Activated CD4-positive, alpha-beta memory T cell treated with anti-CD3 and anti-CD28 coated beads for 36 hours (primary cell): ENCODE measurements around the gene IL22RA2. TPM values are rescaled to one million over a fixed set of nuclear protein-coding genes. Genes with fewer than 3 reads are reported as not detected.
"Not testable (repeated sequence)": the region's sequence is repeated elsewhere in the genome, so short reads cannot be mapped to it uniquely, and the experiment has no call there.

ENCODE experiments used
- CTCF ChIA-PET: fragments of 350-600 bp; sonication (Branson Sonifier 250); formaldehyde crosslinking; loops from one replicate; lab custom pipeline; 2021; ENCODE audit warnings: antibody characterized with exemption, inconsistent platforms; lab: Charles Lee
- POLR2A ChIA-PET: fragments of 350-600 bp; sonication (Branson Sonifier 250); formaldehyde crosslinking; loops from one replicate; lab custom pipeline; 2021; ENCODE audit warnings: antibody characterized with exemption; lab: Charles Lee
- DNase-seq: peaks from one replicate; pipeline ENCODE4 v3.0.0-alpha.2; 2020
- H3K27ac Mint-ChIP-seq: one replicate; pipeline ENCODE4 v1.8.0; 2021; ENCODE audit warnings: mixed read lengths
- H3K27me3 Mint-ChIP-seq: one replicate; pipeline ENCODE4 v1.8.0; 2021; ENCODE audit warnings: mixed read lengths
- H3K36me3 Mint-ChIP-seq: one replicate; pipeline ENCODE4 v1.8.0; 2021; ENCODE audit warnings: mixed read lengths
- H3K4me1 Mint-ChIP-seq: one replicate; pipeline ENCODE4 v1.8.0; 2021; ENCODE audit warnings: low read depth, mixed read lengths
- H3K4me3 Mint-ChIP-seq: one replicate; pipeline ENCODE4 v1.8.0; 2021; ENCODE audit warnings: mild to moderate bottlenecking, mixed read lengths
- H3K9me3 Mint-ChIP-seq: one replicate; pipeline ENCODE4 v1.8.0; 2021; ENCODE audit warnings: mixed read lengths
- intact Hi-C: fragments of 100-400 bp; cut with micrococcal nuclease; formaldehyde crosslinking; loops from one replicate; pipeline ENCODE4 v1.15.1; 2023
- total RNA-seq, 2 experiments: library from RNA; stranded (reverse); gene quantifications; one replicate each; pipeline ENCODE4 v1.2.3, GENCODE V29; 2021

The IL22RA2 gene
- total RNA-seq, 2 experiments from 2014 or later: not detected

DNA sequence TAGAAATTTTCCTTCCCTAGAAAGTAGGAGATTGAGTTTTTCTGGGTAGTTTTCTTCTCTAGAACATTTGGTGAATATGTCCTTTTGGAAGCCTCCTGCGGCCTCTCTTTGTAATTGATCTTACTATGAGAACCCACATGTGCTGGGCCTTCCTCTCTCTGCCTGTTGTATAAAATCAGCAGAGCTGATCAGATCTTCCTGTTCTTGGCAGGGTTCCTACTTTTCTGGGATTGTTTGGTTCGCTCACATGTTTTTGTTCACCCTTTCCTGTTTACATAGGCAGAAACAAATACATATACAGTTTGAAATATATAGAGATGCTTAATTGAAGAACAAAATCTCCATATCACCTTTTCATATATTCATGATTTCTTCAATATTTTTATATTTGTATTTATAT is 57.8 kb downstream of the IL22RA2 start:
- ChIA-PET CTCF (interaction anchor here (1.0 to 2.1 kb wide), 2 partner anchors 10 to 21 kb away, joined by 3 to 8 read pairs; no protein-coding TSS in a partner anchor), POLR2A (no interaction called here)
- Mint-ChIP-seq H3K27me3 (no peaks in the 10 kb centered on the region), H3K36me3 (peaks cover 2% of the 10 kb centered on the region), H3K9me3 (peaks cover 16% of the 10 kb centered on the region), H3K27ac (no peak overlapping the region), H3K4me3 (no peak overlapping the region), H3K4me1 (no peaks in the 10 kb centered on the region)
- intact Hi-C loops: no loop called here
- DNase-seq: no peak

DNA sequence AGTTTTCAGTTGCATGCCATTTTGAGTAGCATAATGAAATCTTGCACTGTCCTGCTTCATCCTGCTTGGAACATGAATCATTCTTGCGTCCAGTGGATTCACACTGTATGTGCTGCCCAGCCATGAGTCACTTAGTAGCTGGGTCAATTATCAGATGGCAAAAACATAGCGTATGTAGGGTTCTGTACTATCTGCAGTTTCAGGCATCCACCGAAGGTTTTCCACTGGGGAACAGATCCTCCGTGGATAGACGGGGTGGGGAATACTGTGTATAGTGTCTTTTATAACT is 61.4 kb downstream of the IL22RA2 start:
- intact Hi-C loops: no loop called here
- Mint-ChIP-seq H3K27ac (no peak overlapping the region), H3K4me3 (no peak overlapping the region)

DNA sequence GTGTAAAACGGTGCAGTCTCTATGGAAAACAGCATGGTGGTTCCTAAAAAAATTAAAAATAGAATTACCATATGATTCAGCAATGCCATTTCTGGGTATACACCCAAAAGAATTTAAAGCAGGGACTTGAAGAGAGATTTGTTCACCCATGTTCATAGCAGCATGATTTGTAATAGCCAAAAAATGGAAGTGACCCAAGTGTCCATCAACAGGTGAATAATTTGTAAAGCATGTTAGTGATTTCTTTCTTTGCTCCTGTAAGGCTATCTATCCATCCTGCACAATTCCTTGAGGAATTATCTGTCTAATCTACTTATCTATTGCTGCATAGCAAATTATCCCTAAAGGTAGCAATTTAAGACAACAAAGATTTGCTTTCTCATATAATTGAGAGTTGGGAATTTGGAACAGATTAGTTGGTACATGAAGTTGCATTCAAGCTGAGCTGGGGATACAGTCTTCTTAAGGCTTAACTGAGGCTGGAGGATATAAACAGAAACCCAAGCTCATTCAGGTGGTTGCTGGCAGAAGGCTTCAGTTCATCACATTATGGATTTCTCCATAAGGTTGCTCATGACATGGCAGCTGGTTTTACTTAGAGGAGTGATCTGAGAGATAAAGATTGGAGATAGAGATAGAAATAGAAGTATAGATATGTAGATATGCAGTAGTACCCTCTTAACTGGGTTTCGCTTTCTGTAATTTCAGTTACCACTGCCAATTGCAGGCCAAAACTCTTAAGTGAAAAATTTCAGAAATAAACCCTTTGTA is 62.0 kb downstream of the IL22RA2 start:
- H3K9me3 Mint-ChIP-seq: no peaks in the 10 kb centered on the region
- ChIA-PET CTCF (interaction anchor here (1.6 kb wide), 1 partner anchor 17 kb away, joined by 5 read pairs; no protein-coding TSS in a partner anchor), POLR2A (no interaction called here)
- H3K4me1 Mint-ChIP-seq: no peaks in the 10 kb centered on the region
- DNase-seq: no peak
- no peak overlapping the region for H3K4me3 Mint-ChIP-seq
- no peaks in the 10 kb centered on the region for H3K27me3 Mint-ChIP-seq
- H3K27ac Mint-ChIP-seq: no peak overlapping the region
- H3K36me3 Mint-ChIP-seq: no peaks in the 10 kb centered on the region
- intact Hi-C loops: no loop called here

More for the DNA sequence above, 61.4 kb downstream of the IL22RA2 start:
- H3K9me3 Mint-ChIP-seq: no peaks in the 10 kb centered on the region
- ChIA-PET CTCF (interaction anchor here (1.6 kb wide), 1 partner anchor 18 kb away, joined by 5 read pairs; no protein-coding TSS in a partner anchor), POLR2A (interaction anchor here (0.5 kb wide), 1 partner anchor 25 kb away, joined by 4 read pairs; no protein-coding TSS in a partner anchor)
- no peaks in the 10 kb centered on the region for H3K36me3 Mint-ChIP-seq
- H3K27me3 Mint-ChIP-seq: no peaks in the 10 kb centered on the region
- DNase-seq: no peak
- no peaks in the 10 kb centered on the region for H3K4me1 Mint-ChIP-seq

DNA sequence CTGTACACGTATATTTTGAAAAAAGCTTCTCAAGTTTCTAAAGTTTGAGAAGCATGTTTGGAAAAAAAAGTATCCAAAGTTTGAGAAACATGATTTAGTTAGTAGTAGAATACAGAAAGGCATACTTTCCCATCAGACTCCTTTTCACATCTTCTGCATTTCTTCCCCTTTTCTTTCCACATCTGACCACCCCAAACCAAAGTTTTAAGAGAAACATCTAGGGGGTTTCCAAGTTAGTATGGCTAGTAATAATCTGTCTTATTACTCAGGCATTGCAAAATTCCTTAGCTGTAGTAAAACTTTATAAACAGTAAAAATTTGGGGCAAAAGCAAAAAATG is 65.7 kb downstream of the IL22RA2 start:
- Mint-ChIP-seq H3K4me3 (no peak overlapping the region), H3K27ac (no peak overlapping the region), H3K4me1 (peaks cover 22% of the 10 kb centered on the region), H3K36me3 (no peaks in the 10 kb centered on the region), H3K27me3 (no peaks in the 10 kb centered on the region), H3K9me3 (no peaks in the 10 kb centered on the region)
- ChIA-PET CTCF (no interaction called here), POLR2A (no interaction called here)
- DNase-seq: no peak
- intact Hi-C loops: no loop called here

DNA sequence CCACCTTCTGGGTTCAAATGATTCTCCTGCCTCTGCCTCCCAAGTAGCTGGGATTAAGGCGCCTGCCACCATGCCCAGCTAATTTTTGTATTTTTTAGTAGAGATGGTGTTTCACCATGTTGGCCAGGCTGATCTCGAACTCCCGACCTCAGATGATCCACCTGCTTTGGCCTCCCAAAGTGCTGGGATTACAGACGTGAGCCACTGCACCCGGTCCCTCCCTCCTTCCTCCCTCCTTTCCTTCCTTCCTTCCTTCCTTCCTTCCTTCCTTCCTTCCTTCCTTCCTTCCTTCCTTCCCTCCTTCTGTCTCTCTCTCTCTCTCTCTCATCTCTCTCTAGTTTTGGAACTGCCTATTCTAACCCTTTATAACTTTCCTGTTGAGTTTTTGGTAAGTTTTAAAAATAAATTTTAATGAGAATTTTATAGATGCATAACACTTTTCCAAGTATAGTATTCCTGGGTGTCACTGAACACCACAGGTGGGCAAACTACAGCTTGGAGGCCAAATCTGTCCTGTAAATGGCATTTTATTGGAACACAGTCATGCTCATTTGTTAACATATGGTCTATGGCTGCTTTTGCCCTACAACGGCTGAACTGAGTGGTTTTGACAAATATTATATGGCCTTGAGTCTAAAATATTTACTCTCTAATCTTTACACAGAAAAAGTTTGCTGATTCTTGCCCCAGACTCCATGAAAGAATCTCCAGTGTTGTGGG is 66.2 kb downstream of the IL22RA2 start:
- not testable (repeated sequence) for DNase-seq, H3K4me3 Mint-ChIP-seq

DNA sequence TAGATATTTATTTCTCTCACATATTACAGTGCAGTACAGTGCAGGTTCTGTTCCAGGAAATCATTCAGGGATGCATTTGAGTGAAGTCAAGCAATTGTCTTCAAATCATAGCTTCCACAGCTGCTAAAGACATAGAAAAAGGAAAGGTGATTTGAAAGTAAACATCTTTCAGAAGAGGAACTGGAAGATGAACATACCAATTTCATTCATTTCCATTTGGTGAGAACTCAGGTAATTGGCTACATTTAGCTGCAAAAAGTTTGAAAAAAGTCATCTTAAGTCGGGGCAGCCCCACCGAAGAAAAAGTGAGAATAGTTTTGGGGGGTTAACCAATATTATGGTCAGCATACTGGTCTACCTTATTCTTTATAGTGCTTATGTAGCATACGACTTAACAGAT is 67.3 kb downstream of the IL22RA2 start:
- ChIA-PET POLR2A (interaction anchor here (1.3 kb wide), 1 partner anchor 9 kb away, joined by 3 read pairs; no protein-coding TSS in a partner anchor), CTCF (interaction anchor here (1.0 to 1.2 kb wide), 4 partner anchors 9 to 165 kb away, joined by 3 to 8 read pairs (median 3); no protein-coding TSS in a partner anchor)
- H3K4me1 Mint-ChIP-seq: peaks cover 28% of the 10 kb centered on the region
- DNase-seq: no peak
- H3K36me3 Mint-ChIP-seq: no peaks in the 10 kb centered on the region
- H3K27ac Mint-ChIP-seq: no peak overlapping the region
- intact Hi-C loops: no loop called here
- no peak overlapping the region for H3K4me3 Mint-ChIP-seq
- no peaks in the 10 kb centered on the region for H3K27me3 Mint-ChIP-seq
- no peaks in the 10 kb centered on the region for H3K9me3 Mint-ChIP-seq

More for the DNA sequence above, 66.2 kb downstream of the IL22RA2 start:
- H3K36me3 Mint-ChIP-seq, H3K9me3 Mint-ChIP-seq, H3K27me3 Mint-ChIP-seq, H3K27ac Mint-ChIP-seq, intact Hi-C loops, POLR2A ChIA-PET, CTCF ChIA-PET: not testable (repeated sequence)
- peaks cover 27% of the 10 kb centered on the region for H3K4me1 Mint-ChIP-seq

DNA sequence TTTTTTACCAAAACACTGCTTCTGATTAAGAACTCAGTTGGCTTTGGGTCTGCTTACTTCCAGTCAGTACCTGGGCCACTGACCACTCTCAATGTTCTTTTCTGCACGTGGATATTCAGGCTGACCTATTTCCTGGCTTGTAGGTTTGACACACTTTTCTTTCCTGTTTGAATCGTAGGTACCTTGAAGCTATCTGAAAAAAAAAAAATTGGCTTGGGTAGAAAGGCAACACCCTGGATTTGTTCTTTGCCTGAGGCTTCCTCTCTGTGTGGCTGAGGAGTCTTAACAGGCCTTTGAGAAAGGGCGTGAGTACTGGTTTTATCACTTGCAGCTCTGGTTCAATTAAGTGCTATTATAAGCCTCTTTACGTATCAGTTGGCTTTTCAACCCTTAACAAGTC is 68.1 kb downstream of the IL22RA2 start:
- H3K36me3 Mint-ChIP-seq: no peaks in the 10 kb centered on the region
- H3K4me1 Mint-ChIP-seq: peaks cover 28% of the 10 kb centered on the region
- H3K27me3 Mint-ChIP-seq: no peaks in the 10 kb centered on the region
- no peaks in the 10 kb centered on the region for H3K9me3 Mint-ChIP-seq
- ChIA-PET POLR2A (interaction anchor here (1.3 kb wide), 1 partner anchor 8 kb away, joined by 3 read pairs; no protein-coding TSS in a partner anchor), CTCF (interaction anchor here (0.7 to 1.2 kb wide), 5 partner anchors 8 to 166 kb away, joined by 3 to 8 read pairs (median 3); no protein-coding TSS in a partner anchor)
- no peak for DNase-seq
- H3K4me3 Mint-ChIP-seq: no peak overlapping the region
- intact Hi-C loops: no loop called here
- H3K27ac Mint-ChIP-seq: no peak overlapping the region

DNA sequence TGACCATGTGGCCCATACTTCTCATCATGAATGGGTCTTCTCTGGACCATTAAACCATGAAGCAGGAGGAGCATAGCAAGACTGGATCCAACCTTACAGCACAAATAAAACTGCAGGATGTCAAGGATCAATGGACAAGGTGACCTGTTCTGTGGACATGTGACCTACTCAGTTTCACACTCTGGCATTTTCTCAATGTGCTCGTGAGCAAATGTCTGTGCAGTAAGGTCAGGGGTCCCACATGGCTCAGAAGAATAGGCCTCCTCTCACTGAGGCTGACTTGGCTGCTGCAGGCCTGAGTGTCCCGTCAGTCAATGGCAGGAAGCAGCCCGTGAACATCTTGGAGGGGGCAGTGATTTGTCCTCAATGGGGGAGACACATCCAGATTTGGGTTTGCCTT is 68.5 kb downstream of the IL22RA2 start:
- no peak for DNase-seq
- ChIA-PET CTCF (interaction anchor here (1.2 to 2.8 kb wide), 2 partner anchors 10 to 11 kb away, joined by 8 to 14 read pairs; no protein-coding TSS in a partner anchor), POLR2A (no interaction called here)
- Mint-ChIP-seq H3K4me1 (peaks cover 28% of the 10 kb centered on the region), H3K27me3 (no peaks in the 10 kb centered on the region), H3K27ac (no peak overlapping the region), H3K36me3 (no peaks in the 10 kb centered on the region), H3K9me3 (no peaks in the 10 kb centered on the region), H3K4me3 (no peak overlapping the region)
- intact Hi-C loops: loop anchor here (5.0 kb wide), 1 partner anchor 112 kb away; the partner anchor contains the start of gene IFNGR1

DNA sequence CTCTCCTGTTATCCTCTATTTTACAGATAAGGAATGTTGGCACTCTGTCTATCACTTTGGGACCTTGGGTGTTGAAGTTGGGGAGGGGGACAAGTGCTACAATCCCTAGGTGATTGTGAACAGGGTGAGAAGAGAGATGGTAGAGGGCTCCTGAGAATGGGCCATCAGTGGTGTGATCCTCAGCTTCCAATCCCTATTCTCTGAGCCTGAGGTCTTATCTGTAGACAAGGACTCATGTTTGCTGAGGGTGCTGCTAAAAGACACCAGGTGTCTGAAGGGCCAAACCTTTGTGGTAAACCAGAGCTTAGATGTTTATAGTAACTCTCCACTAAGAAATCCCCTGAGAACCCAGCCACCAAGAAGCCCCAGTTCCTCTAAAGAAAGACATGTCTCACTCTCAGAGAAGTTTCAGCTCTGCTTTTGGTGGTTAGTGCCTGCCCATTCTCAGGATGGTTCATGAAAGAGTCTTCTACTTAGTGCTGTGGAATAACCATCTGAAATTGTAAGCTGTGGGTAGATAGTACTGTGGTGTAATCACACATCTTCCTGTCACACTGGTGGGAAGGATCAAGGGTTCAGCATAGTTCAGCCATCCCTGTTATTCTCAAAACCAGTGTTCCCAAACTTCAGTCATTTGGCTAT is 70.5 kb downstream of the IL22RA2 start:
- POLR2A ChIA-PET: interaction anchor here (0.5 to 1.0 kb wide), 4 partner anchors 9 to 115 kb away, joined by 3 to 4 read pairs (median 4); no protein-coding TSS in a partner anchor
- intact Hi-C loops: loop anchor here (1.0 to 5.0 kb wide), 4 partner anchors 9 to 114 kb away; partner anchors contain the start of gene IFNGR1
- Mint-ChIP-seq H3K36me3 (no peaks in the 10 kb centered on the region), H3K9me3 (no peaks in the 10 kb centered on the region), H3K27ac (peak overlapping the region; percentile 67), H3K27me3 (no peaks in the 10 kb centered on the region), H3K4me1 (peaks cover 31% of the 10 kb centered on the region), H3K4me3 (no peak overlapping the region)
- CTCF ChIA-PET: interaction anchor here (0.9 to 2.8 kb wide), 5 partner anchors 9 to 554 kb away, joined by 3 to 14 read pairs (median 10); no protein-coding TSS in a partner anchor
- peak; percentile 42 for DNase-seq

DNA sequence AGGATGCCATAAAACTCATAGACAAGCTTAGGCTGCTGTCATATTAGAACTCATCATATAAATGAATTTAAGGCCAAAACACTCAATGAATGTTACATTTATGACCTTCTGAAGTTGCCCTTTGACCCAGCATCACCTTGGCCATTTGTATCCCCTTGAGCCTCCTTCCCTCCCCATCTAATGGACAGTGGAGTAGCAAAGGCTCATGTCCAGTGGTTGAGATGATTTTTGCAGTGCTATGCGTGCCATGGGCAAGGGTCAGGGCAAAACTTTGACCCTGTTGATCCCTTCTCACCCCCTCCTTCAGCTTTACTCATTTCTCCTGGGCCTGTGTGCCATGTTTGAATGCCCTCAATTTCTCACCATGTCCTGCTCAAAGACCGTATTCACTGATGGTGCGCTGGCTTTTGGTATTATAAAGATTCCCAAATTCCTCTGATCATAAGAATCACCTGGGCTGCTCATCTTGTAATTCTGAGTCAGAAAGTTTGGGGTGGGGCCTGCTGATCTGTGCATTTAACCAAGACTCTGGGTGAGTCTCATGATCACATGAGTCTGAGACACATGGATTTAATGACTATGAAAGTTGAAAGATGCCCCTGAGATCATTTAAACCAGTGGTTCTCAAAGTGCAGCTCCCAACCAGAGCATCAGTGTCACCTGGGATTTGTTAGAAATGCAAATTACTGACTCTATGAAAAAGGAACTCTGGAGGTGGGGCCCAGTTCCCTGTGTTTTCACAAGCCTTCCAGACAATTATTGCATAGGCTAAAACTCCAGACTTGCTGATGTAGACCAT is 71.2 kb downstream of the IL22RA2 start:
- ChIA-PET POLR2A (interaction anchor here (0.5 to 1.0 kb wide), 2 partner anchors 8 to 12 kb away, joined by 3 to 4 read pairs; no protein-coding TSS in a partner anchor), CTCF (interaction anchor here (2.0 to 2.8 kb wide), 3 partner anchors 8 to 212 kb away, joined by 10 to 14 read pairs (median 10); no protein-coding TSS in a partner anchor)
- no peak overlapping the region for H3K4me3 Mint-ChIP-seq
- intact Hi-C loops: loop anchor here (2.0 to 5.0 kb wide), 2 partner anchors 67 to 115 kb away; partner anchors contain the start of gene IFNGR1
- H3K4me1 Mint-ChIP-seq: peaks cover 31% of the 10 kb centered on the region
- peak overlapping the region; percentile 67 for H3K27ac Mint-ChIP-seq
- DNase-seq: no peak
- no peaks in the 10 kb centered on the region for H3K9me3 Mint-ChIP-seq
- H3K36me3 Mint-ChIP-seq: no peaks in the 10 kb centered on the region
- H3K27me3 Mint-ChIP-seq: no peaks in the 10 kb centered on the region
